Measurements from ENCODE around the gene BFSP2.
A peak's percentile ranks its signal among the peaks of the same experiment; 100 is the strongest.

- no peak for TF ChIP-seq POLR2AphosphoS5 (IDR thresholded peaks at IDR 0.05)
- TF ChIP-seq CTCF (IDR thresholded peaks at IDR 0.05): peak in 5 of 7 experiments; percentile 54 to 78 (median 64)
- TF ChIP-seq EP300 (IDR thresholded peaks at IDR 0.05): no peak
- no peak for TF ChIP-seq POLR2A (IDR thresholded peaks at IDR 0.05)
Measured at GRCh38 chr3:133384331-133385027, 15.4 kb upstream of the BFSP2 start.
